ENCODE data around the gene NT5M. TPM values are rescaled to one million over a fixed set of nuclear protein-coding genes. Genes with fewer than 3 reads are reported as not detected.

The NT5M gene
- total RNA-seq, 1 experiment from 2014 or later: 10.2 TPM

DNA sequence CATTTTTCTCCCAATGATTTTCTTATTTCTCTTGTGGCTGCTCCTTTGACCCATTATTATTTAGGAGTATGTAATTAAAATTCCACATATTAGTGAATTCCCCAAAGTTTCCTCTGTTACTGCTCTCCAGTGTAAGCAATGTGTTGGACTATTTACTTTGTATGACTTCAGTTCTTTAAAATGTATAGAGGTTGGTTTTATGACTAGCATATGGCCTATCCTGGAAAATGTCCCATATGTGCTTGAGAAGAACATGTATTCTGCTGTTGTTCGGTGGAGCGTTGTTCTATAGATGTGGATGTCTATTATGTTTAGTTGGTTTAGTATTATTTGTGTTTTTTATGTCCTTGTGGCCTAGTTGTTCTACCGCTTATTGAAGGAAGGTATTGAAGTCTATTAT is 6.0 kb upstream of the NT5M start:
- POLR2A ChIA-PET: no interaction called here
- no peaks in the 10 kb centered on the region for H3K9me3 ChIP-seq (ENCODE audit: control insufficient read depth in 1 of 2, insufficient read depth in 1 of 2, low read depth in 1 of 2, low read length in 2 of 2)
- no peaks in the 10 kb centered on the region for H3K36me3 ChIP-seq (ENCODE audit: control insufficient read depth in 1 of 2, insufficient read depth in 2 of 2, low read length in 2 of 2)
- CTCF ChIA-PET: no interaction called here
- H3K79me2 ChIP-seq (ENCODE audit: insufficient read depth, low read length): no peaks in the 10 kb centered on the region
- H2AFZ ChIP-seq (ENCODE audit: low read depth, low read length, poor library complexity, severe bottlenecking): no peak overlapping the region
- DNase-seq (ENCODE audit: low read depth, low spot score): no peak
- BruUV-seq (replicated peaks): no TSS peak
- no peaks in the 10 kb centered on the region for H3K9me2 ChIP-seq (ENCODE audit: insufficient read depth)
- no peak overlapping the region for H3K9ac ChIP-seq (ENCODE audit: low read length)
- intact Hi-C loops (cut with micrococcal nuclease): no loop called here
- TF ChIP-seq ZFX (IDR thresholded peaks at IDR 0.05): no peak
- no peak for TF ChIP-seq POLR2A (IDR thresholded peaks at IDR 0.05; ENCODE audit: borderline replicate concordance, extremely low read depth, insufficient read depth, insufficient read length)
- no peak for TF ChIP-seq ELF1 (IDR thresholded peaks at IDR 0.05; ENCODE audit: borderline replicate concordance, low read depth)
- TF ChIP-seq MAX (IDR thresholded peaks at IDR 0.05): no peak
- TF ChIP-seq EZH2 (IDR thresholded peaks at IDR 0.05): no peak
- no peak for TF ChIP-seq TCF7L2 (IDR thresholded peaks at IDR 0.05; ENCODE audit: borderline replicate concordance, extremely low read depth, insufficient read depth, insufficient read length)
- no peak for TF ChIP-seq CBX3 (IDR thresholded peaks at IDR 0.05; ENCODE audit: low read depth)
- no peak for TF ChIP-seq REST (IDR thresholded peaks at IDR 0.05; ENCODE audit: low read depth)
- no peak for TF ChIP-seq SRF (IDR thresholded peaks at IDR 0.05; ENCODE audit: low read depth)
- TF ChIP-seq EGR1 (IDR thresholded peaks at IDR 0.05; ENCODE audit: low read depth): no peak
- TF ChIP-seq CEBPB (IDR thresholded peaks at IDR 0.05; ENCODE audit: low read depth): no peak
- no peak for TF ChIP-seq JUND (IDR thresholded peaks at IDR 0.05)
- TF ChIP-seq SP1 (IDR thresholded peaks at IDR 0.05; ENCODE audit: low read depth): no peak
- no peak for TF ChIP-seq YY1 (IDR thresholded peaks at IDR 0.05; ENCODE audit: extremely low read depth, insufficient replicate concordance, low read depth, low read length)
- no peak for TF ChIP-seq POLR2AphosphoS5 (IDR thresholded peaks at IDR 0.05; ENCODE audit: low read depth, low read length)
- TF ChIP-seq, protein P1, sequence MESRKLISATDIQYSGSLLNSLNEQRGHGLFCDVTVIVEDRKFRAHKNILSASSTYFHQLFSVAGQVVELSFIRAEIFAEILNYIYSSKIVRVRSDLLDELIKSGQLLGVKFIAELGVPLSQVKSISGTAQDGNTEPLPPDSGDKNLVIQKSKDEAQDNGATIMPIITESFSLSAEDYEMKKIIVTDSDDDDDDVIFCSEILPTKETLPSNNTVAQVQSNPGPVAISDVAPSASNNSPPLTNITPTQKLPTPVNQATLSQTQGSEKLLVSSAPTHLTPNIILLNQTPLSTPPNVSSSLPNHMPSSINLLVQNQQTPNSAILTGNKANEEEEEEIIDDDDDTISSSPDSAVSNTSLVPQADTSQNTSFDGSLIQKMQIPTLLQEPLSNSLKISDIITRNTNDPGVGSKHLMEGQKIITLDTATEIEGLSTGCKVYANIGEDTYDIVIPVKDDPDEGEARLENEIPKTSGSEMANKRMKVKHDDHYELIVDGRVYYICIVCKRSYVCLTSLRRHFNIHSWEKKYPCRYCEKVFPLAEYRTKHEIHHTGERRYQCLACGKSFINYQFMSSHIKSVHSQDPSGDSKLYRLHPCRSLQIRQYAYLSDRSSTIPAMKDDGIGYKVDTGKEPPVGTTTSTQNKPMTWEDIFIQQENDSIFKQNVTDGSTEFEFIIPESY (IDR thresholded peaks at IDR 0.05; ENCODE audit: extremely low read depth, insufficient replicate concordance, low read length): no peak
- no peak for TF ChIP-seq CTCF (IDR thresholded peaks at IDR 0.05 in 2 of 3, conservative IDR thresholded peaks at IDR 0.05 in 1 of 3; ENCODE audit: borderline replicate concordance in 1 of 3, insufficient read depth in 1 of 3, low read depth in 2 of 3, low read length in 2 of 3)
- TF ChIP-seq RAD21 (IDR thresholded peaks at IDR 0.05; ENCODE audit: low read depth): no peak
- TF ChIP-seq SIN3A (IDR thresholded peaks at IDR 0.05; ENCODE audit: low read depth): no peak
- RAD21 ChIA-PET (ENCODE audit: low non-redundant PET in 1 of 2, low total read pairs in 2 of 2, uncharacterized antibody in 2 of 2, unreplicated experiment in 2 of 2): no interaction called here
- H3K4me3 ChIP-seq (replicated peaks in 1 of 2; ENCODE audit: low read depth in 1 of 2, low read length in 2 of 2): no peak overlapping the region
- H3K4me1 ChIP-seq (ENCODE audit: control insufficient read depth in 1 of 2, insufficient read depth in 2 of 2, low read length in 2 of 2): no peaks in the 10 kb centered on the region
- no peak for ATAC-seq
- no peak overlapping the region for H3K27ac ChIP-seq (ENCODE audit: low read depth, low read length)
- no peak overlapping the region for H3K4me2 ChIP-seq (ENCODE audit: low read length)
- no peaks in the 10 kb centered on the region for H3K27me3 ChIP-seq (ENCODE audit: insufficient read depth, low read length)
- no peaks in the 10 kb centered on the region for H4K20me1 ChIP-seq (ENCODE audit: insufficient read depth)
